ENCODE results near the gene SCN8A.

The SCN8A gene

DNA sequence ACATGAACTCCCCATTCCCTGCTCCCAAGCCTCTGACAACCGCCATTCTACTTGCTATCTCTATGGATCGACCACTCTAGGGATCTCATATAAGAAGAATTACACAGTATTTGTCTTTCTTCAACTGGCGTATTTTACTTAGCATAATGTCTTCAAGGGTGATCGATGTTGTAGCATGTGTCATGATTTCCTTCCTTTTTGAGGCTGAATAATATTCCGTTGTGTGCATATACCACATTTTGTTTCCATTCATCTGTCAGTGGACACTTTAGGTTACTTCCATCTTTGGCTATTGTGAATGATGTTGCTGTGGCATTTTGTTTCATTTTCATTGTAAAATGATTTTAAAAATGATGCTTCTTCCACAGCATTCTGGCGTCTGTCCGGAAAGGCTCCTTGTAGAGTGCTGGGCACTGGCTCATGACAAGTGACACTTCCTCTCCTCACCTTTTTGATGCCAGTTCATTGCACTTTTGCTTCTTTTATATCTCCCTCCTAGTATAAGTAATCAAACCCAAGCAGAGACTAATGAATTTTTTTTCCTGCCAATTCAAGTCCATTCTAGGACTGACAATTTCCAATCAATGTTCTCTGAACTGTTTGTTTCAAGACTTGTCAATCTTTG lies 39.3 kb downstream of the SCN8A start:
- H3K27ac Mint-ChIP-seq = no peak overlapping the region
- H3K9me3 Mint-ChIP-seq = peaks cover 4% of the 10 kb centered on the region
- TF ChIP-seq, protein P1, sequence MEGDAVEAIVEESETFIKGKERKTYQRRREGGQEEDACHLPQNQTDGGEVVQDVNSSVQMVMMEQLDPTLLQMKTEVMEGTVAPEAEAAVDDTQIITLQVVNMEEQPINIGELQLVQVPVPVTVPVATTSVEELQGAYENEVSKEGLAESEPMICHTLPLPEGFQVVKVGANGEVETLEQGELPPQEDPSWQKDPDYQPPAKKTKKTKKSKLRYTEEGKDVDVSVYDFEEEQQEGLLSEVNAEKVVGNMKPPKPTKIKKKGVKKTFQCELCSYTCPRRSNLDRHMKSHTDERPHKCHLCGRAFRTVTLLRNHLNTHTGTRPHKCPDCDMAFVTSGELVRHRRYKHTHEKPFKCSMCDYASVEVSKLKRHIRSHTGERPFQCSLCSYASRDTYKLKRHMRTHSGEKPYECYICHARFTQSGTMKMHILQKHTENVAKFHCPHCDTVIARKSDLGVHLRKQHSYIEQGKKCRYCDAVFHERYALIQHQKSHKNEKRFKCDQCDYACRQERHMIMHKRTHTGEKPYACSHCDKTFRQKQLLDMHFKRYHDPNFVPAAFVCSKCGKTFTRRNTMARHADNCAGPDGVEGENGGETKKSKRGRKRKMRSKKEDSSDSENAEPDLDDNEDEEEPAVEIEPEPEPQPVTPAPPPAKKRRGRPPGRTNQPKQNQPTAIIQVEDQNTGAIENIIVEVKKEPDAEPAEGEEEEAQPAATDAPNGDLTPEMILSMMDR (IDR thresholded peaks at IDR 0.05) = no peak
- no peak for DNase-seq
- H3K4me1 Mint-ChIP-seq = no peaks in the 10 kb centered on the region
- no peaks in the 10 kb centered on the region for H3K27me3 Mint-ChIP-seq (ENCODE audit: low read depth, poor library complexity)
- H3K4me3 Mint-ChIP-seq = no peak overlapping the region
- no peaks in the 10 kb centered on the region for H3K36me3 Mint-ChIP-seq (ENCODE audit: low read depth)

DNA sequence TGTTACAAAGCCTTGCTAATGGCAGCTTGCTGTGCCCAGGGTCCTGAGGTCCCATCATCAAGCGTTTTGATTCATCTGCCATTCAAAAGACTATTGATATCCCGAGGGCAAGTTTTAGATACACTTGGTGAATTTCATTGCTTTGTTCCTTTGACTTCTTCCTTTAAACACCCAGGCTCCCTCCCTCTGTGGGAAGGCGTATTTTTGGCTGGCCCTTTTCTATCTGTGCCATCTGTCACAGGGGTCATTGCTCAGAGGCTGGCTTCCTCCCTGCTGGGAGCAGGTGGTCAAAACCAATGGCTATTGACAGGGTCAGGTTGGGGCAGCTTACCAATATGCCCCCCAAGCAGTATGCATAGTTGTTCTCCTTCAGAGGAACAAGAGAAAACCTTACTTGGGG lies 40.0 kb downstream of the SCN8A start:
- Mint-ChIP-seq H3K27ac (no peak overlapping the region), H3K4me1 (no peaks in the 10 kb centered on the region), H3K27me3 (ENCODE audit: low read depth, poor library complexity) (no peaks in the 10 kb centered on the region), H3K36me3 (ENCODE audit: low read depth) (no peaks in the 10 kb centered on the region), H3K4me3 (no peak overlapping the region), H3K9me3 (peaks cover 9% of the 10 kb centered on the region)
- TF ChIP-seq, protein P1 (IDR thresholded peaks at IDR 0.05) = no peak
- no peak for DNase-seq

DNA sequence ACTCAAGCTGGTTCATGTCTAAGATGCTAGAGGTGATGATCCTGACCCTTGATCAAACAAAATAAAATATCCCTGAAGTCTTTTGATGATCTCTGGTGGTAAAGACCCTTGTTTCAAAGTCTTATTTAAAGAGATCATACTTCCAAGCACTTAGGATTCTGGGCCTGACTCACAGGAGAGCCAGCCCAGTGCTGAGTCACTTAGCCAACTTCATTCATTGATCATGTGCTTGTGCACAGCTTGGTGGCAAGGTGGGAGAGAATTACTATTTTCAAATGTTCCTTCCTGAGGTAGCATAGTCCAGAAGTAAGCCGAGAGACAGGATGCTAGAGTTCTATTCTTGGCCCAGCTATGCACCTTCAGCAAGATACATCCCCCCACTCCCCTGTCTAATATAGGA lies 40.6 kb downstream of the SCN8A start:
- H3K4me1 Mint-ChIP-seq = no peaks in the 10 kb centered on the region
- H3K27me3 Mint-ChIP-seq (ENCODE audit: low read depth, poor library complexity) = no peaks in the 10 kb centered on the region
- DNase-seq = no peak
- no peaks in the 10 kb centered on the region for H3K36me3 Mint-ChIP-seq (ENCODE audit: low read depth)
- TF ChIP-seq, protein P1 (IDR thresholded peaks at IDR 0.05) = no peak
- peaks cover 14% of the 10 kb centered on the region for H3K9me3 Mint-ChIP-seq
- H3K4me3 Mint-ChIP-seq = no peak overlapping the region
- H3K27ac Mint-ChIP-seq = no peak overlapping the region

DNA sequence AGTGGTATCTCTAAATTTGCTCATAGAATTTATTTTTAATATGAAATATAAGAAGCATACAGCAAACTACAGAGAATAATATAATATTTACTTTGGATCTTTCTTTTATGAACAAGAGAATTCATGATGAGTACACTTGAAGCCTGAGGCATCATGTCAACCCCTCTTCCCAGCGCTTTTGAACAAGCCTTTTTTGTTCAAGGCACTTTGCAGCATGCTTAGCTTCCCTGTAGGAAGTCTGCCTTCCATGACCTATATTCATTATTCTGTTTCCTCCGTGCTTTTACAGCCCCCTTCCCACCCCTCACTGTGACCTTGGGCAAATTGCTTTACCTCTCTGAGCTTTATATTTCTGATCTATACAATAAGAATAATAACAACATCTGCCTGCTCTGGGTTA lies 41.6 kb downstream of the SCN8A start:
- H3K4me1 Mint-ChIP-seq = no peaks in the 10 kb centered on the region
- no peak for DNase-seq
- peaks cover 5% of the 10 kb centered on the region for H3K27me3 Mint-ChIP-seq (ENCODE audit: low read depth, poor library complexity)
- H3K4me3 Mint-ChIP-seq = no peak overlapping the region
- TF ChIP-seq, protein P1 (IDR thresholded peaks at IDR 0.05) = no peak
- H3K27ac Mint-ChIP-seq = no peak overlapping the region
- H3K36me3 Mint-ChIP-seq (ENCODE audit: low read depth) = peaks cover 6% of the 10 kb centered on the region
- H3K9me3 Mint-ChIP-seq = peaks cover 22% of the 10 kb centered on the region

DNA sequence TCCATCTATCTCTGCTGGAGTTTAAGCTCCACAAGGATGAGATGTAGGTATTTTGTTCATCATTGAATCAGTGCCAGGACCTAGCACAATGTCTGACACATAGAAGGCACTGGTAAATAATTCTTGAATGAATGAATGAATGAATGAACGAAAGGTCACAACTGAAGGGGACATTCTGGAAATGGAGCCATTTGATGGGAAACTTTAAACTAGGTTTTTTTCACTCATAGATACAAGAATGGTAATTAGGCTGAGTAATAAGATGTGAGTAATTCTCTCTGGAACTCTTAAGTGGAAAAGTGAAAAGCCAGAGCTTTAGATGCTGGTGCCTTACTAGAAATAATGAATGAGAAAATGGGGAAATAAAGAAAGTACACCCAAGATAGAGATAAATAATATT lies 44.3 kb downstream of the SCN8A start:
- Mint-ChIP-seq H3K9me3 (peaks cover 41% of the 10 kb centered on the region), H3K4me1 (no peaks in the 10 kb centered on the region), H3K27me3 (ENCODE audit: low read depth, poor library complexity) (peaks cover 5% of the 10 kb centered on the region), H3K36me3 (ENCODE audit: low read depth) (peaks cover 11% of the 10 kb centered on the region), H3K27ac (no peak overlapping the region), H3K4me3 (no peak overlapping the region)
- TF ChIP-seq, protein P1 (IDR thresholded peaks at IDR 0.05) = no peak
- no peak for DNase-seq

DNA sequence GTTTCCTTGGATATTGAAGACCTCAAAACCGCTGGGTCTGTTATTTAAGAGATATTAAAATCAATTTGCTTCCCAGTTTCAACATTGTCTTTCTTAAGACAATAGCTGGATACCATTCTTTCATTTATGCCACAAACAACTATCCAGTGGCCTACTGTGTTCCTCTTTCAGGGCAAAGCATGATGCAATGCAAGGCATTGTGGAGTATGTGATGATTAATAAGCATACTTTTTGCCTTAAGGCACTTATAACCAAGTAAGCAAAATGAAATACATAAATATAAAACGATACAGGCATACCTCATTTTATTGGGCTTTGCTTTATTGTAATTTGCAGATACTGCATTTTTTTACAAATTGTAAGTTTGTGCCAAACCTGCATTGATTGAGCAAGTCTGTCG lies 45.5 kb downstream of the SCN8A start:
- no peak overlapping the region for H3K27ac Mint-ChIP-seq
- H3K4me3 Mint-ChIP-seq = no peak overlapping the region
- no peak for DNase-seq
- H3K9me3 Mint-ChIP-seq = peaks cover 41% of the 10 kb centered on the region
- peaks cover 11% of the 10 kb centered on the region for H3K36me3 Mint-ChIP-seq (ENCODE audit: low read depth)
- peaks cover 5% of the 10 kb centered on the region for H3K27me3 Mint-ChIP-seq (ENCODE audit: low read depth, poor library complexity)
- TF ChIP-seq, protein P1 (IDR thresholded peaks at IDR 0.05) = no peak
- no peaks in the 10 kb centered on the region for H3K4me1 Mint-ChIP-seq

Measured in nephron progenitor cell (in vitro differentiated cells).